Measurements from ENCODE around the gene SLC2A6.

Gene SLC2A6

DNA sequence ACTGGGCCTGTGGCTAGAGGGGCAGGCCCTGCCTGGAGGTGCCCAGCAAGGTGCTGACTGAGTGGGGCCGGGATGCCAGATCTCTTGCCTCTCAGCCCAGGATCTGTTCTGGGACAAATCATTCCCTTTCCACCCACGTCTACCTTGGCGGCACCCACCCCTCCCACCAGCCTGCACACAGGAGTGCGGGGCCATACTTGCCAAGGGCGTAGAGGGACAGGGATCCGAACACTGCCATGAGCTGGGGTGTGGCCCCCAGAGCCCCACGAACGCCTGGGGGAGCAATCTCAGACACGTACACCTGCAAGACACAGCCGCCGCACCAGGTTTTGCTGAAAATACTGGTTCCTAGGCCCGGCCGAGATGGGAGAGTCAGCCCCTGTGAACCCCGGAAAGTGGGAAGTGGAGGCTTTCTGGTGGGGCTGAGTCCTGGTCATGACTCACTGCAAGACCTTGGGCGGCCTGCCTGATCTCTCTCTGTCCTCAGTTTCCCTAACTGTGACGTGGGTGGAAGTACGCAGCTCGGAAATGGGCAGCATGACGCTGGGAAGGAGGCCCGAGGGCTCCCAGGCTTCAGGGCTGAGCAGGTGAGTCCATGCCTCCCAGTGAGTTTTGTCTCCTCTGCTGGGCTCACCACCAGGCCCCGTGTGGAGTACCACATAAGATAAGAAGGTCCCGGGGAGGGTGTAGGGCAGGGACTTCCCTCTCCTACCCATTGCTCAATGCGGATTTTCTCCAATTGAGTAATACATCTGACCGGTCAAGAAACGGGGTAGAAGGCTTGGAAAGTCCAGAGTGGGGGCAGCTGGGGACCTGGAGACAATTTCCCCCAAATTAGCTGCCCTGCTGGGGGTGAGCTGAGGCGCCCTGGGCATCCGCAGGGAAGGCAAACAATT, 2.6 kb downstream of the SLC2A6 start:
- no peak for DNase-seq

DNA sequence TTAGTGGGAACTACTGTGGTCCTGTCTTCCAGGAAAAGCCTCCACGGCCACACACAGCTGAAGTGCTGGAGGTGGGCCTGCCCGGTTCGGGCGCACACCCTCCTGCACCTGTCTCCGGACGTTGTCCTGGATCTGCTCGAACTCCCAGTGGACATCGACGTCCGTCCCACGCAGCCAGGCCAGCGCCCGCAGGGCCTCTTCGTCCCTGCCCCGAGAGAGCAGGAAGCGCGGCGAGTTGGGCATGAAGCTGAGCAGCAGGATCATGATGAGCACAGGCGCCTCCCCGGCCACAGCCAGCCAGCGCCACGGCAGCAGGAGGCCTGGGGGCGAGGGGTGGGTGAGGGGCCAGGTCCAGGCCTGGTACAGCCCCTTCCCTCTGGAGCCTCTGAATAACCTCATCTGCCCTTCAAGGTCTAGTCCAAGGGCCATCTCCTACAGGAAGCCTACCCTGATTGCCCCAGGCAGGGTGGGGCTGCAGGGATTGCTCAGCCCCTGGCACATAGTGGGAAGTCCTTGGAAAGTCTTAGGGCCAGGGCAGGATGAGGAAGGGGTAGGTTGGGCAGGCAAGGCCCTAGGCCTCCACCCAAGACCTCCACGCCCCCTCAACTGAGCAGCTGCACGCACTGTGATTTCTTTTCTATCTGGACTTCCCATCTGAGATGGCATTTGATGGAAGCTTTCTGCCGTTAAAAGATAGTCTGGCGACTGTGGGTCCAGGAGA, 3.4 kb downstream of the SLC2A6 start:
- DNase-seq: no peak

DNA sequence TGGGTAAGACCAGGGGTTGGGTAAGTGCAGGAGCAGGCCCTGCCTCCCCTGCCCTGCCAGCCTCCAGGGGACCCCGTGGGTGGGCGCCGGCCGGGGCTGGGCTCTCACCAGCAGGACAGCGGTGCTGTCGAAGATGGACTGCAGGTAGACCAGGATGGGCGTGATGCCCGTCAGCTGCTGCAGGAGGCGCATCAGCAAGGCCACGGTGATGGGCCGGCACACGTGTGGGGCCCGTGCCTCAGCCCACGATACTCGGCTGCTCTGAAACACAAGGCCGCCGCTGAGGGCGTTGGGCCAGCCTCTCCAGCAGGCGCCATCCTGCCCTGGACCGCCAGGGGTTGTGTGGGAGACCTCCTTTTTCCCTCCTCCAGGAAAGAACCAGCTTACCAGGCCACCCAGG, 4.0 kb downstream of the SLC2A6 start:
- no peak for DNase-seq

DNA sequence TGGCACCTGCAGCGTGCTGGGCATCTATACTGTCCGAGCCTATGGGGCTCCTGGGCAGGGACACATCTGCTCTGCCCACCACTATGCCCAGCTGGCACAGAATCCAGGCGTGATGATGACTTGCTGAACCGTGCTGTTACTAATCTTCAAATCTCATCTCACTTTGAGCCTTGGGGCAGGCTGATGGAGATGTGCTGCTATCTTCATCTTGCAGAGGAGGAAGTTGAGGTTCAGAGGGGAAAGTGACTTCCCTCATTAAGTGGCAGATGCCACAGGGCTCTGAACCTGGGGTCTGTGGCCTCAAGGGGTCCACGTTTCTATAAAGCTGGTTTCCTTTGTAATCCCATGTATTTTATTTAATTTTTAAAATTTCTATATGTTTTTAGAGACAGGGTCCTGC, 4.7 kb downstream of the SLC2A6 start:
- no peak for DNase-seq

DNA sequence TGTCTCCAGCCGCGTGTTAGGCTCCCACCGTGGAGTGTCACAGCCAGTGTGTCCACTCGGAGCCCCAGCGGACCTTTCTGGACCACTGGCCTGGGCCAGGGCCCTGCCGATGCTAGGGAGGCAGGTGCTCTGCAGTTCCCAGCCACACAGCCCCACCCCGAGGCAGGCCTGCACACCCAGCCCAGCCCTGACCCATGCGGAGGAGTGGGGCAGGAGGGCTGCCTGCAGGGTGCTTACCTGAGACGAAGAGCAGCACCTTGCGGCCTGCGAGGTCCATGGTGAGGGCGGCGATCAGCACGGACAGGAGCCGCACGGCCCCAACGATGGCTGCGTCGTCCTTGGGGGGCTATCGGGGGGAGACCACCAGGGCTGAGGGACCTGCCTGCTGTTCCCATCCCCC, 5.2 kb downstream of the SLC2A6 start:
- DNase-seq: no peak

DNA sequence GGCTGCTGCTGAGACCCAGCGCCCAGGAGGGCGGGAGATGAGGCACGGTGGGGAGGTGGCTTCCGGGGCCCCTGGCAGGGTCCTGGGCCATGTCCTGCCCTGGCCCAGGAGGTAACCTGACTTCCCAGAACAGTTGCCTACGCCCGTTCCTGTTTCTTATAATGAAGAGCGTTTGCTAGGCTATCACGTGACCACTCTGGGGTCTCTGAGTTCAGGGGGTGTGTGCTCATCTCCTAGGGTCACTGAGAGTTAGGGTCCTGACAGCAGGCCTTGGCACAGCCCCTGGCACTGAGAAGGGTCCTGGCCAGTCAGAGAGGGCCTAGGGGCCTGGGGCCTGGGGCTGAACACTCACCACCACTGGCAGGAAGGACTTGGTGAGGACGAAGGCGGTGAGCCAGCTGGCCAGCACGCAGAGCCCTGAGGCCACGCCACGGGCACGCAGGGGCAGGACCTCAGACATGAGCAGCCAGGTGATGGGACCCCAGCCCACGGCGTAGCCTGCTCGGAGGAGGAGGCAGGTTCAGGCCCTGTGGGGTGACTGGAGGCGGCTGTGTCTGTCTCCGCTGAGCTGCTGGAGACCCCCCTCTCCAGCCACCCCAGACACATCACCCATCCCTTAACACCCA, 6.0 kb downstream of the SLC2A6 start:
- DNase-seq: no peak

DNA sequence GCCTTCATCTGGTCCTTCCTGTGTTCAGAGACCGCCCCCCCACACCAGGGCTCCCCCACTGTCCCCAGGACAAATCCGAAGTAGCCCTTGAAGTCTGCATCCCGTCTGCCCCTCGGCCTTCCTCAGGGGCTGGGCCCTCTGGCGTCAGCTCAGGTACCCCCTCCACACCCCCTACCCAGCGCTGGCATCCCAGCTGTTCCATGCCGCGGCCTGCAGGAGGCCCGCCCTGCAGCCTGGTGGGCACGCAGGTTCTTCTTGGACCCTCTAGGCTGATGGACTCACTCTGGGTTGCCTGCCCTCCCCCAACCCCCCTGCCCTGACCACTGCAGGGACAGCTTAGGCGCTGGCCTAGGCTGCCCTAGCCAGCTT, 6.6 kb downstream of the SLC2A6 start:
- no peak for DNase-seq

DNA sequence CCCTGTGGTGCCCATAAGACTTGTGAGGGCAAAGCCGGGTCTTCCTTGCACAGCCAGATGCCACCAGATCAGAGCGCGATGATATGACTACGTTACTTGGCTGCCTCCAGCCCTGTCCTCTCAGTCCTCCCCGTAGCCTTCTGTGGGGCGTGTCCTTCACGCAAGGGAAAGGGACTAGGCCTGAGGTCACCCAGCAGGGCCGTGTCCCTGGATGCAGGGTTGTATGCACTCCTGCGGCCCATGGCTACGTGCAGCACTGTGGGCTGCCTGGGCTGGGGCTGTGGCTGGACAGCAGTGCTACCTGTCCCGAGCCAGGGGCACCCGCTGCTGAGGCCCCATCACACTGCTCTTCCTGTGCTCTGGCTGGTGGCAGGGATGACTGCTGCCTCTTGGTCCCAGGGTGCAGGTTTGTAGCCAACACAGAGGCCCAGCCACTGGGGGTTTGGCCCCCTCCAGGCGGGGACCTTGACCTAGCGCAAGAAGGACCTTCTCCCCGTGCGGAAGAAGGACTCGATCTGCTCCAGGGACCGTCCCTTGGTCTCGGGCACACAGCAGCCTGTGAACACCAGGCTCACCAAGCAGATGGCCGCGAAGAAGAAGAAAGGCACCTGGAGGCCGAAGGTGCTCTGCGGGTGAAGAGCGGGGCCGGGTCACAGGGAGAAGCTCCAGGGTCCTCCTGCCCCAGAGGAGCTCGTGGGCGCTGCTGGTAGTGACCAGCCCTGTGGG, 7.2 kb downstream of the SLC2A6 start:
- no peak for DNase-seq

DNA sequence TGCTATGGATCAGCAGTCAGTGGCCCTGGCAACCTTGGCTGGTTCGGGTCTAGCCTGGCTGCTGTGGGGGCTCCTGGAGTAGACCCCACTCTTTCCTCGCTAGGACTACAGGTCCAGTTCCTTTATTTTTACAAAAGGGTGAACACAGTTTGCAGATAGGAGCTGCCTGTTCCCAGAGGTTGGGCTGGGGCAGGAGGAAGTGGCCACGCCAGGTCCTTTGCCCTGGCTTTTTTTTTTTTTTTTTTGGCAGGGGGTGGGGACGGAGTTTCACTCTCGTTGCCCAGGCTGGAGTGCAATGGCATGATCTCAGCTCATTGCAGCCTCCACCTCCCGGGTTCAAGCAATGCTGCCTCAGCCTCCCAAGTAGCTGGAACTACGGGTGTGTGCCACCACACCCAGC, 7.9 kb downstream of the SLC2A6 start:
- no peak for DNase-seq

DNA sequence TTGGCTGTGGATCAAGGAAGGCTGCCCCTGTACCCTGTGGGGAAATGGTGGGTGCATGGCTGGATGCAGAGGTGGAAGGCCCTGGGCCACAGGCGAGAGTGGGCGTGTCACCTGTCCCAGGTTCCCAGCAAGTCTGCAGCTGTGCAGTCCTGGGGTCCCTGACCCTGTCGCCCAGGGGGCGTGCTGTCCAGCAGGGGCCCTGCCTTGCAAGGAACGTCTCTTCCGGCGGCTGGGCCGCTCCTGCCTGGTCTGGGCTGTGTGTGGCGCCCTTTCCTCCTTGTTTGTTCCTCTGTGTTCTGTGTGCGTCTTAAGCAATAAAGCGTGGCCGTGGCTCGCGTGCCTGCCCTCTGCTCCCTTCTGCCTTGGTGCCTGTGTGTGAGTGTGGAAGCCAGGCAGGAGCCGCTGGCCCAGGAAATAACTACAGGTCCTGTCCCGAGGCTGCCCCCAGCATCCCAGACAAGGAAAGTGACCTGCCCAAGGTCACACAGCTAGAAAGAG, 8.4 kb downstream of the SLC2A6 start:
- DNase-seq: no peak

DNA sequence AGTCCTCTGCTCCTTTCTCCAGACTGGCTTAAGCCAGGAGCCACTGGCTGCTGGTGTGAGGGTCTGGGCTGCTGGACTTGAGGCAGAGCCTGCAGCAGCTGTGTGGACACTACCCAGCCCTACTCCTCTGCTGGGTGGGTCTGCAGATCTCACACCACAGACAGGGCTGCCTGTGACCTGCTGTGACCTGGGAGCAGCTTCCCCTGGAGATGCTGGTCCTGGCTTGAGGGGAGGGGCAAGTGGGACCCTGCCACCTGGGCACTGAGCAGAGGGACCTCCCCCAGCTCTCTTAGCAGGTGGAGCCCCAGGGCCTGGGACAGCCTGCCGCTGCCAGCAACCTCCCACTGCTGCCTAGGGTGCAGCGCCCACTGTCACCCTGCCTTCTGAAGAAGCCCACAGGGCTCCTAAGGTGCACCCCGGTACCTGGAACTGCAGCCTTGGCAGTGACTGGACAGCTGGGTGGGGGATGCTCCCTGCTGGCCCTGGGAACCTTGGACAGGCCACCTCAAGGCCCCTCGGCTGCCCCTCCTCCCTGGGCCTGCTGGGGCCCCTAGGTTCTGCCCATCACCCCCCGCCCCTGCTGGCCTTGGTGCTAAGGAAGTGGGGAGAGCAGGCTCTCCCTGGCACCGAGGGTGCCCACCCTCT, 10.0 kb downstream of the SLC2A6 start:
- no peak for DNase-seq

DNA sequence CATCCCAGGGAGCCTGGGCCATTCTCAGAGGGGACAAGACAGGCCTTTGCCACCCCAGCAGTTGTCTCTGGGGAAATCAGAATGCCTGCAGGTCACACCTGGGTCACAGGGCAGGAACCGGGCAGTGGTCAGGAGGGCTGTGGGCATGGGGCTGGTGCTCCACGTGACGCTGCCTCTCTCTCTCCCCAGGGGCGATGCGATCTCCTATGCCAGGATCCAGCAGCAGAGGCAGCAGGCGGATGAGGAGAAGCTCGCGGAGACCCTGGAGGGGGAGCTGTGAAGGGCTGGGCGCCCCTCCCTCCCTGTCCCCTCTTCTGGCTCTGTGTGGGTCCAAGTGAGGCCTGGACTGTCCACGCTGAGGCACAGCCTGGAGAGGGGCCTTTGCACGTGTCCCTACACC, 10.5 kb downstream of the SLC2A6 start:
- no peak for DNase-seq

DNA sequence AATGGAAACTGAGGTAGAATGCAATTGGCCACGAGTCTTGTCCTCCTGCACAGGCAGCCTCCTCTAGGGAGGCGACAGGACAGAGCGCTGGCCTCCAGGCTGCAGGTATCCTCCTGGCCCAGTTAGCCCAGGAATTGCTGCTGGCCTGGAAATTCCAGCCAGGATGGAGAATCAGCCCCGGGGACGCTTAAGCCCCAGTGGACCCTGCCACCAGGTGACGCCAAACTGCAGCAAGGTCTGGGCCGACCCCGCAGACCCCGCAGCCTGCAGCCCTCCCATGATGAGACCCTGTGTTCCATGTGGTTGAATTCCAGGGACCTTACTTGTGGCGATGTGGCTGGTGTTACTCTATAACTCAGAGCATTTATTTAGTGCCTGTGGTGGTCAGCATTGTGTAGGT, 11.8 kb downstream of the SLC2A6 start:
- DNase-seq: no peak

DNA sequence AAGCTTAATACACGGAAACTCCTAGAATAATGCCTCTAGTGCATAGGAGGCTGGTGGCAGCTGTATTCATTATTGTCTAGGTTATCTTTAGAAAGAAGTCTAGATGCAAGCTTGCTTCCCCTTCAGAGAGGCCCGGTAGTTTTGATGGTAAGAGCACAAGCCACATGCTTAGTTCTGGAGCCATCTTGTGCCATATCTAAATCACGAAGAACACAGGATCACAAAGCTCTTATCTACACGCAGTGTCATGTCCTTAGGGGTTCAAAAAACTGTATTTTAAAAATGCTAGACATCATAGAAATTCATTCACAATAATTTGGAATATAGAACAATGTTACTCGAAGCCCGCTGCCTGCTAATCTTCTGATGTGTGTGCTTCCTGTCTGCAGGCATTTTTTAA, 12.9 kb downstream of the SLC2A6 start:
- DNase-seq: no peak

DNA sequence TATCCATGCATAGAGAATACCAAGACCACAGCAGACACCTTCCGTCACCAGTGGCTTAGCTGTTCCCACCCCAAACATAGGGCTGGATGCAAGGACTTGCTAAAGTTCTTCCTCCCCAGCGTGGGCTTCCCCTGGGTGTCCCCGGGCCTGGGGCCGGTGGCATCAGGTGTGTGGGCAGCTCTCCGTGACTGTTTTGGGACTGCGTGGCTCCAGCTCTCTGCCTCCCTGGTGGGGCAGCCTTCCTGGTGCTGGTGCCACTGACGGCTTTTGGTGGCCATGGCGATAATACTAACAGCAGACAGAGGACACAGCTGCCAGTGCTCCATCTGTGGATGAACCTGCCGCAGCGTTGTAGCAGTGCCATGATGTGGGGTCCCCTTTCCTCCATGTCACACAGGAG, 14.3 kb downstream of the SLC2A6 start:
- no peak for DNase-seq

DNA sequence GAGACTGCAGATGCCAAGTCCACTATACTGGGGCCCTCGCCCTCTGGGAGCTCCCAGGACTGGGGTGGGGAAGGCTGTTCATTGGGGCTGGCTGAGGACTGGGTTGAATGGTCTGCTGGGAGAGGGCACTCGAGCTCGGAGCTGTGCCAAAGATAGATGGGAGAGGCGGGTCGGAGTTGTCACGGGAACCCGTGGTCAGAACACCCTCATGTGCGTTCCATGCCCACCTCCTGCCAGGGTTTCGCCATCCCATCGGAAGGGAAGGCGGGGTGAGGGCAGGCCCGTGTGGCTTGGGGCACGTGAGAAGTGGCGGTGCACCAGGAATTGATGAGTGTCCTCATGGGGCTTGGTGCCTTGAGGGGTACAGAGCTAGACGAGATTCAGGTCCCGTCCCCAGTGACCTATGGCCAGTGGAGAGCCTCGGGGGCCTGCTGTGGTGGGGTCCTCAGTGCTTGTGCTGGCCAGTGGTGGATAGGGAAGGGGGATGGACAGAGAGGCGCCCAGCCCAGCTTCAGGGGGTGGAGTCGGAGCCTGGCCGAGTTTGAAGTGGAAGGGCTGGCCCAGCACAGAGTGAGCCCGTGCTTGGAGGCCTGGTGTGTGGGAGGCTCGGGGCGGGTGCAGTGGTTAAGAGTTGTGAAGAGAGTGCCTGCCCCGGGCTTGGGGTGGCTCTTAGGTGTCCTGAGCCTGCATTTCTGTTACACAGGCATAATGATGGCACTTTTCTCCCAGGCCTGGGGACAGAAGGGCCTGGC, 14.9 kb downstream of the SLC2A6 start:
- no peak for DNase-seq

DNA sequence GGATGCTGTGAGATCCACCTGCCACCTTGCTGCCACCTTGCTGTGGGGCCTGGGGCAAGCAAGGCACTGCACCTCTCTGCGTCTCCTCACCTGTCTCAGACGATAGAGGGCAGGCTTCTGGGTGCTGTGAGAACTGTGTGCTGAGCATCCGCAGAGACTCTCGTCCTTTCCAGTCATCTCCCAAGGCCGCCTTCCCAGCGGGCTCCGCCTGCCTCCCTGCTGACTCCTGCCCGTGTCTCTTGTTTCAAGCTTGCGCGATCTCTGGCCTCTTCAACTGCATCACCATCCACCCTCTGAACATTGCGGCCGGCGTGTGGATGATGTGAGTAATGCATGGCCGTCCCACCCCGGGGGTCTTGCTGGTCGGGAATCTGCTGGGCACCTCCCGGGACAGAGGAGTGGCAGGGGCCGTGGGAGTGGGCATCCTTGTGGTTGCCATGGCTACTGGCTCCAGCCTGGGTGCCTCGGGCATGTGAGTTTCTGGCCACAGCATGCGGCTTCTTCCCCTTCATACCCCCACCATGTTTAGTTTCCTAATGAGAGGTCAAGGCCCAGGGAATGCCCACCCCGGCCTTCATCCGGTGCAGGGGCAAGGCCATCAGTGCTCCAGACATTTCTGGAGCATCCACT, 15.6 kb downstream of the SLC2A6 start:
- DNase-seq: no peak

DNA sequence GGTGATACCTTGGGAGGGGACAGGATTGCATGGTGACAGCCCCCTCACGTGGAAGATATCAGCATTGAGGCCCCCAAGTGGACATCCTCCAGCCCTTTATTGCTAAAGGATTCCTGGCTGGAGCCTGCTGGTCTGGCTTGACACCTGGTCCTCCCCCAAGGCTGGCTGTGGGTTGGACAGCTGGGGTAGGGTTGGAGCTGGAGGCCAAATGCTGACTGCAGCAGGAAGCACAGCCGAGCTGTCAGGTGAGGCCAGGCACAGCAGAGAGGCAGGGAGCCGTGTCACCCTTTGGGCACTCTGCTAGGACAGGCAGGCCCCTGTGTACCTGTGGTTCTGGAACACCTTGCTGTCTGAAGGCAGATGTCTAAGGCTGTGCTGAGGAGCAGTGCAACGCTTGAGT, 16.9 kb downstream of the SLC2A6 start:
- DNase-seq: no peak

DNA sequence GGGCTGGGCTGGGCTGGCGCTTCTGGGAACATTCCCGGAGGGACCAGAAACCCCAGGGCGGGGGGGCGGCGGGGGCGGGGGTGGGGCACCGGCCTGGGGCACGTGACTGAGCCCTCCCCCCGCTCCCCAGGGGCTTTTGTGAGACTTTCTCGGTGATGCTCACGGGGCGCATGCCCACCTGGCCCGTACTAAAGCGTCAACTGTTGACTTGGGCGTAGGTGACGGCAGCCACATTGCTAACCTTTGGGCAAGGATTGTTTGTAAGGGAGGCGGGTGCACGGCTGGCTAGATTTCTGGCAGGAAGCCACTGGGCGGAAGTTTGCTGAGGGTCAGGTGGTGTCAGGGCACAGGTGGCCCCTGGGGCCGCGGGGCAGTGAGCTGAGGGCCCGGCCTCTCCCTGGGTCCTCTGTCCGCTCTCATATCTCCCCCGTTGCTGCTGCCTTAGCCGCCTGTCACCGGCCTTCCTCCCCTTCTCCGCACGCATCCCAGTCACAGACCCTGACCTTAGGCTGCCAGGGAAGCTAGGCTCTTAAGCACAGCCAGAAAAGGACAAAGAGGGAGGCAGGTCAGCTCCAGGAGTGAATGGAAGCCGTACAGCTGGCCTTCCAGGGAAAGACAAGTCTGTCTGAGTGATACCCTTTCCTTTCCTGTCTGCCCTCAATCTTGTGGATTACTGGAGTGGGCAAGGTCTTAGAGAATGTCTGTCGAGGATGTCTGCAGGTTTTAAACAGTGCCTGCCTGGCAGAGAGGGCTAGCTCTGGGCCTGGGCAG, 18.3 kb downstream of the SLC2A6 start:
- peak; percentile 80 for DNase-seq

Measured in NCI-H1105 (cell line).